Astrocyte of the cerebellum (primary cell): ENCODE data around the gene GMDS.
A peak's percentile ranks its signal among the peaks of the same experiment; 100 is the strongest.

Experiments
- DNase-seq: peaks from one replicate; pipeline ENCODE4 v3.0.0-alpha.2; 2011; ENCODE audit warnings: low read depth
- H3K4me3 ChIP-seq: 2 replicates; pipeline ENCODE4 v1.5.1; 2011; ENCODE audit warnings: mild to moderate bottlenecking, low read depth, low read length, moderate library complexity
- CTCF ChIP-seq: IDR thresholded peaks from 2 replicates; pipeline ENCODE4 v1.5.1; 2012; ENCODE audit warnings: low read length, low read depth, moderate library complexity, mild to moderate bottlenecking; ENCODE audit errors: missing control alignments
- in situ Hi-C: cut with HindIII; loops from 2 replicates; pipeline ENCODE4 v1.10.0; 2017; ENCODE audit warnings: low sequenced_read_pairs

The GMDS gene

GRCh38 chr6:1987640-1988039 is 257.8 kb downstream of the GMDS start:
- in situ Hi-C loops = no loop called here
- no peak overlapping the region for H3K4me3 ChIP-seq
- TF ChIP-seq CTCF = no peak
- DNase-seq = peak; percentile 28

GRCh38 chr6:1986454-1987243 is 258.8 kb downstream of the GMDS start:
- no peak for TF ChIP-seq CTCF
- in situ Hi-C loops = no loop called here
- H3K4me3 ChIP-seq = no peak overlapping the region
- DNase-seq = no peak

- no peak for TF ChIP-seq CTCF
- in situ Hi-C loops = no loop called here
- DNase-seq = no peak
- no peak overlapping the region for H3K4me3 ChIP-seq
Observed at GRCh38 chr6:1984346-1984994, 260.9 kb downstream of the GMDS start.

- in situ Hi-C loops = no loop called here
- no peak for TF ChIP-seq CTCF
- H3K4me3 ChIP-seq = no peak overlapping the region
- DNase-seq = no peak
Observed at GRCh38 chr6:1983850-1984249, 261.6 kb downstream of the GMDS start.

- in situ Hi-C loops = no loop called here
- TF ChIP-seq CTCF = no peak
- no peak overlapping the region for H3K4me3 ChIP-seq
- no peak for DNase-seq
Observed at GRCh38 chr6:1972962-1973361, 272.4 kb downstream of the GMDS start.

GRCh38 chr6:1971612-1972011 is 273.8 kb downstream of the GMDS start:
- in situ Hi-C loops = no loop called here
- no peak overlapping the region for H3K4me3 ChIP-seq
- DNase-seq = no peak
- no peak for TF ChIP-seq CTCF
